ENCODE measurements around the gene RASD1.

RASD1 gene

GRCh38 chr17:17540935-17541639 lies 44.9 kb upstream of the RASD1 start:
- TF ChIP-seq TAF1 (IDR thresholded peaks at IDR 0.05; ENCODE audit: borderline replicate concordance, insufficient read depth, low read length): no peak
- no peak for TF ChIP-seq REST (IDR thresholded peaks at IDR 0.05; ENCODE audit: insufficient read depth in 1 of 2, low read depth in 2 of 2, low read length in 2 of 2)
- TF ChIP-seq POLR2AphosphoS5 (IDR thresholded peaks at IDR 0.05; ENCODE audit: low read depth, low read length): no peak
- TF ChIP-seq FOXP2 (optimal IDR thresholded peaks at IDR 0.05; ENCODE audit: borderline replicate concordance, extremely low read depth, extremely low read length, insufficient read depth): no peak
- no peak for TF ChIP-seq SIN3A (IDR thresholded peaks at IDR 0.05; ENCODE audit: borderline replicate concordance, insufficient read depth, low read length)

- no peak for TF ChIP-seq TAF1 (IDR thresholded peaks at IDR 0.05; ENCODE audit: borderline replicate concordance, insufficient read depth, low read length)
- no peak for TF ChIP-seq POLR2AphosphoS5 (IDR thresholded peaks at IDR 0.05; ENCODE audit: low read depth, low read length)
- TF ChIP-seq FOXP2 (optimal IDR thresholded peaks at IDR 0.05; ENCODE audit: borderline replicate concordance, extremely low read depth, extremely low read length, insufficient read depth): no peak
- no peak for TF ChIP-seq SIN3A (IDR thresholded peaks at IDR 0.05; ENCODE audit: borderline replicate concordance, insufficient read depth, low read length)
- peak; percentile 63 to 84; a peak in 3 of 4 replicates for TF ChIP-seq REST (IDR thresholded peaks at IDR 0.05; ENCODE audit: insufficient read depth in 1 of 2, low read depth in 2 of 2, low read length in 2 of 2)
Measured at GRCh38 chr17:17540278-17540906, 44.2 kb upstream of the RASD1 start.

- no peak for TF ChIP-seq POLR2AphosphoS5 (IDR thresholded peaks at IDR 0.05; ENCODE audit: low read depth, low read length)
- no peak for TF ChIP-seq SIN3A (IDR thresholded peaks at IDR 0.05; ENCODE audit: borderline replicate concordance, insufficient read depth, low read length)
- no peak for TF ChIP-seq REST (IDR thresholded peaks at IDR 0.05; ENCODE audit: insufficient read depth in 1 of 2, low read depth in 2 of 2, low read length in 2 of 2)
- no peak for TF ChIP-seq TAF1 (IDR thresholded peaks at IDR 0.05; ENCODE audit: borderline replicate concordance, insufficient read depth, low read length)
- TF ChIP-seq FOXP2 (optimal IDR thresholded peaks at IDR 0.05; ENCODE audit: borderline replicate concordance, extremely low read depth, extremely low read length, insufficient read depth): no peak
Measured at GRCh38 chr17:17539591-17539990, 43.4 kb upstream of the RASD1 start.

GRCh38 chr17:17538417-17539391 lies 42.5 kb upstream of the RASD1 start:
- TF ChIP-seq TAF1 (IDR thresholded peaks at IDR 0.05; ENCODE audit: borderline replicate concordance, insufficient read depth, low read length) (no peak), REST (IDR thresholded peaks at IDR 0.05; ENCODE audit: insufficient read depth in 1 of 2, low read depth in 2 of 2, low read length in 2 of 2) (no peak), FOXP2 (optimal IDR thresholded peaks at IDR 0.05; ENCODE audit: borderline replicate concordance, extremely low read depth, extremely low read length, insufficient read depth) (no peak), SIN3A (IDR thresholded peaks at IDR 0.05; ENCODE audit: borderline replicate concordance, insufficient read depth, low read length) (no peak), POLR2AphosphoS5 (IDR thresholded peaks at IDR 0.05; ENCODE audit: low read depth, low read length) (no peak)
